Right lobe of liver (tissue), 4 donors: ENCODE measurements around the gene GMPR.

ENCODE experiments used
- CTCF ChIP-seq, 4 donors: fragments of 200-600 bp in 3 of 4; fragments of 450-650 bp in 1 of 4; IDR thresholded peaks; one replicate each; pipeline versions ENCODE4 v1.5.1 to v1.8.0; 2016 to 2022; ENCODE audit warnings: antibody characterized with exemption in 4 of 4, mild to moderate bottlenecking in 2 of 4
- POLR2A ChIP-seq: fragments of 450-650 bp; IDR thresholded peaks from one replicate; pipeline ENCODE4 v1.6.1; 2017; ENCODE audit warnings: antibody characterized with exemption, mild to moderate bottlenecking
- donor health status: DM: no; HTN: no; CAD: no.
- donor health status: DM: no; HTN: no; CAD: no.
- donor health status: DM: no; HTN: yes; CAD: no.

GRCh38 chr6:16243055-16243454 lies 4.7 kb downstream of the GMPR start:
- TF ChIP-seq CTCF (IDR thresholded peaks at IDR 0.05) = no peak
- TF ChIP-seq POLR2A = no peak
